ENCODE results near the gene CISD2.
"Not testable (repeated sequence)": the region's sequence is repeated elsewhere in the genome, so short reads cannot be mapped to it uniquely, and the experiment has no call there.

Gene CISD2

DNA sequence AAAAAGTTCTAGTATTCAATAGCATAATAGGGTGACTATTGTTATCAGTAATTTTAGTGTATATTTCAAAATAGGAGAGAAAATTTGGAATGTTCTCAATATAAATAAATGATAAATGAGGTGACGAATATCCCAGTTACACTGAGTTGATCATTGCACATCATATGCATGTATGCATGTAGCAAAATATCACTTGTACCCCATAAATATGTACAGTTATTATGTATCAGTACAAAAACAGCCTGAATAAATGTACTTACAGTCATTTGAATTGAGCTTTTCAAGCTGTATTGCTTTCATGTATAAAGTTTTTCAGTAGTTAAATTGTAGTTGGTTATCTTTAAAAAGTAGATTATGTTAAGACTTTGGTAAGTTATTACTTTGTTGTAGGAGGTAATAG is 12.6 kb downstream of the CISD2 start:
- no peaks in the 10 kb centered on the region for H3K27me3 ChIP-seq (ENCODE audit: control insufficient read depth, insufficient read depth, low read length)
- no peaks in the 10 kb centered on the region for H3K9me3 ChIP-seq (ENCODE audit: control insufficient read depth, insufficient read depth, low read length)
- H3K36me3 ChIP-seq (ENCODE audit: control insufficient read depth, insufficient read depth, low read length) = peaks cover 5% of the 10 kb centered on the region
- H3K9ac ChIP-seq (ENCODE audit: low read depth, low read length) = no peak overlapping the region
- H3K4me1 ChIP-seq (ENCODE audit: control insufficient read depth, insufficient read depth, low read length) = no peaks in the 10 kb centered on the region
- H3K4me3 ChIP-seq (ENCODE audit: low read depth, low read length) = no peak overlapping the region

DNA sequence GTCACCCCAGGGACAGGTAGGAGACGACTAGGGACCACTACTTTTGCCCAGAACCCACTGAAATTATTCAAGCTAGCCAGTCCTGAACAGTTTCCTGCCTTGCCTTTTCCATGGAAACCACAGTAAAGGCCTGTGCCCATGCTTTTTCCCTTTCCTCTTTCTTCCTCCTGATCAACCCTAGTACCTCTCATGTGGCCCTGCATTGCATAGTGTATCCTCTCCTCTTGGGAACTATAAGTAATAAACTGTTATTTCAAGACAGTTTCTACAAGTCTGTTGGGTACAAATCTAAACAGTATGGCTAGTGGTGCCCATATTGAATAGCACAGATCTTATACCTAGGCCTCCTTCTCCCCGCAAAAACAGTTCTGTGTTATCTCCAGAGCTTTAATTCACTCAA is 14.5 kb downstream of the CISD2 start:
- Histone ChIP-seq H3K4me3 (ENCODE audit: low read depth, low read length) (no peak overlapping the region), H3K9ac (ENCODE audit: low read depth, low read length) (no peak overlapping the region), H3K27me3 (ENCODE audit: control insufficient read depth, insufficient read depth, low read length) (no peaks in the 10 kb centered on the region), H3K4me1 (ENCODE audit: control insufficient read depth, insufficient read depth, low read length) (no peaks in the 10 kb centered on the region), H3K9me3 (ENCODE audit: control insufficient read depth, insufficient read depth, low read length) (no peaks in the 10 kb centered on the region), H3K36me3 (ENCODE audit: control insufficient read depth, insufficient read depth, low read length) (peaks cover 2% of the 10 kb centered on the region)

DNA sequence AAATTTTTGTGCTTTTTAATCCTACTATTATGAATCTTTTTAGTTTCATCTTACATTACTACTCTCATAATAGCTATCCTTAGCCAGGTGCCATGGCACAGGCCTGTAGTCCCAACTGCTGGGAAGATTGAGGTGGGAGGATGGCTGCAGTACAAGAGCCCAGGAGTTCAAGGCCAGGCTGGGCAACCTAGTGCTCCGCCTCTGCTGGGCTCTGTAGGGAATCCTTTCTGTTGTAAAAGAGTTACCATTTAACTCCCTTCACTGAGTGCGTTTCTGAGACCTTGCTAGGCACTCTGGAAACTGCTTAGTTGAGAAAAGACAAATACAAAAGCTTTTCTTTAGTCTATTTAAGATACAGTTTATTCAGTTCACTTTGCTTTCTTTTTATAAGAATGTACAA is 19.8 kb downstream of the CISD2 start:
- not testable (repeated sequence) for H3K4me3 ChIP-seq (ENCODE audit: low read depth, low read length); H3K36me3 ChIP-seq (ENCODE audit: control insufficient read depth, insufficient read depth, low read length); H3K27me3 ChIP-seq (ENCODE audit: control insufficient read depth, insufficient read depth, low read length); H3K9me3 ChIP-seq (ENCODE audit: control insufficient read depth, insufficient read depth, low read length); H3K9ac ChIP-seq (ENCODE audit: low read depth, low read length); H3K4me1 ChIP-seq (ENCODE audit: control insufficient read depth, insufficient read depth, low read length)

DNA sequence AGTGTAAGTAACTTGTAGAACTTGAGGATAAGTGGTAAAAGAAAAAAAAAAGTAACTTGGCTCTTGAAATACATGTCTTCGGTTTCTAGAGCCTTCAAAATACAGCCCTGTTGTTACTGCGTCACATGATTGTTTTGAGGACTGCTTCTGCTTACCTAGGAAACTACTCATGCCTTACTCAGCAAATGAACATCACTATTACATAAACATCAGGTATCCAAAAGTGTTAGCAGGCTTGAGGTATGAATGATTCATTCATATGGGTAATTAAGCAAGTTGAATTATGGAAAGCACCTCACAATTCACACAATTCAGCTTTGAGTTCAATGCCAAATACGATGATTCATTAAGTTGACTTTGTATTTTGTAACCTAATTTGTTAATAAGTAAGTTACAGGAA is 21.1 kb downstream of the CISD2 start:
- H3K9ac ChIP-seq (ENCODE audit: low read depth, low read length); H3K27me3 ChIP-seq (ENCODE audit: control insufficient read depth, insufficient read depth, low read length); H3K4me3 ChIP-seq (ENCODE audit: low read depth, low read length); H3K4me1 ChIP-seq (ENCODE audit: control insufficient read depth, insufficient read depth, low read length); H3K9me3 ChIP-seq (ENCODE audit: control insufficient read depth, insufficient read depth, low read length); H3K36me3 ChIP-seq (ENCODE audit: control insufficient read depth, insufficient read depth, low read length): not testable (repeated sequence)

DNA sequence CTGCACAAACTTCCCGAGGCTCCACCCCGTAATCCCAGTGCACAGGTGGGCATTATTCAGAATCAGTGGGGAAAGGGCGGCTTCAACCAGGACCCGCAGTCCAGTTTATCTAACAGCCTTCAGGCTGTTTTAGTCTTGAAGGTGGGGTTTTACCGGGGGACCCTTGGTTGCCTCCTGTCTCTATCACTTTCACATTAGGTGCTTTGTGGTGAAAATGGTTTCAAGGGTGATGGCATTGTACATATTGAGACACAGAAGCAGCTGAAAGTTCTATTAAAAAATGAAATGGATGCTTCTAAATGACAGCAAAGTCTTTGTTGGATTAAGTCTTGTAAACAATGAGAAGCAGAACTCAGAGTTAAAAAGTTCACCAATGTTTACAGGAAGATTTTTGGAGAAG is 27.8 kb downstream of the CISD2 start:
- not testable (repeated sequence) for H3K9me3 ChIP-seq (ENCODE audit: control insufficient read depth, insufficient read depth, low read length); H3K27me3 ChIP-seq (ENCODE audit: control insufficient read depth, insufficient read depth, low read length); H3K36me3 ChIP-seq (ENCODE audit: control insufficient read depth, insufficient read depth, low read length); H3K9ac ChIP-seq (ENCODE audit: low read depth, low read length); H3K4me1 ChIP-seq (ENCODE audit: control insufficient read depth, insufficient read depth, low read length); H3K4me3 ChIP-seq (ENCODE audit: low read depth, low read length)

DNA sequence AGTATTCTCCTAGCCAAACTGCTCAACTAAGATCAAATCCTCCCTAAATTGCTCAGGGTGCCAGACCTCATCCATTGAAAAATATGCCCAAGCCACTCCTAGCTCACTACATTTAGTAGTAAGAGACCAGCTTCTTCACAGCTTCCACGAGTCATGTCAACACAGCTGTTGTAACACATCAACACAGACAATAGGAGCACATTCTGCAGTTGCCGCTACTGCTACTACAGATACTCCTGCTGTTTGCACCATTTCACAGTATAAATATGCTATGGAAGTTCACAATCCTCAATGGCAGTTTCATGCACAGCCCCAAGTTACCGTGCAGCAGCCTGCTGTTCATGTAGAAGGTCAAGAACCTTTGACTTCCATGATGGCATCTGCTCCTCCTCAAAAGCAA is 28.8 kb downstream of the CISD2 start:
- H3K4me3 ChIP-seq (ENCODE audit: low read depth, low read length); H3K36me3 ChIP-seq (ENCODE audit: control insufficient read depth, insufficient read depth, low read length); H3K27me3 ChIP-seq (ENCODE audit: control insufficient read depth, insufficient read depth, low read length); H3K9ac ChIP-seq (ENCODE audit: low read depth, low read length); H3K9me3 ChIP-seq (ENCODE audit: control insufficient read depth, insufficient read depth, low read length); H3K4me1 ChIP-seq (ENCODE audit: control insufficient read depth, insufficient read depth, low read length): not testable (repeated sequence)

DNA sequence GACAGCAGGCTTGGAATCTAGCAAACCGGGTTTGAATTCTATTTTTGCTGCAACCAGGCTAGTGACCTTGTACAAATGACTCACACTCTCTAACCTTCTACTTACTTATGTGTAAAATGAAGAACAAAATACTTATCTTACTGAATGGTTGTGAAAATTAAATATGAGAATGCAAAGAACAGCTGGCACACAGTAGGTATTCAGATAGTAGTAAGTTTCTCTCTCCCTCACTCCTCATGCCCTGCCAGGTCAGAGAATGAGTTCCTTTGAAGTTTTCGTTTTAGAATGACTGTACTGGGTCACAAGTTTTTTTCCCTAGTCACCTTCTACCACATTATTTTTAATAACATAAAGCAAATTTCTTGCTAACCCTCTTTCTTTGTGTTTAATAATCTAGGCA is 33.0 kb downstream of the CISD2 start:
- no peak overlapping the region for H3K4me3 ChIP-seq (ENCODE audit: low read depth, low read length)
- H3K9ac ChIP-seq (ENCODE audit: low read depth, low read length) = no peak overlapping the region
- no peaks in the 10 kb centered on the region for H3K27me3 ChIP-seq (ENCODE audit: control insufficient read depth, insufficient read depth, low read length)
- H3K36me3 ChIP-seq (ENCODE audit: control insufficient read depth, insufficient read depth, low read length) = no peaks in the 10 kb centered on the region
- no peaks in the 10 kb centered on the region for H3K4me1 ChIP-seq (ENCODE audit: control insufficient read depth, insufficient read depth, low read length)
- no peaks in the 10 kb centered on the region for H3K9me3 ChIP-seq (ENCODE audit: control insufficient read depth, insufficient read depth, low read length)

DNA sequence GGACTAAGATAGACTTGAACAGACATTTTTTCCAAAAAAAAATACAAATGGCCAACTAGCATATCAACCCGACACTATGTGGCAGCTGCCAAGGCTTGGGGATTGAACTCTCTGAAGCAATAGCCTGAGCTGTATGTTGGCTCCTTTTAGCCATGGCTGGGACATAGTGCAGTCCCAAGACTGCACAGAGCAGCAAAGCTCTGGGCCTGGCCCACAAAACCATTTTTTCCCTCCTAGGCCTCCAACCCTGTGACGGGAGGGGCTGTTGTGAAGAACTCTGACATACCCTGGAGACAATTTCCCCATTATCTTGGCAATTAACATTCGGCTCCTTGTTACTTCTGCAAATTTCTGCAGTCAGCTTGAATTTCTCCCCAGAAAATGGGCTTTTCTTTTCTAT is 50.1 kb downstream of the CISD2 start:
- Histone ChIP-seq H3K9ac (ENCODE audit: low read depth, low read length) (no peak overlapping the region), H3K36me3 (ENCODE audit: control insufficient read depth, insufficient read depth, low read length) (no peaks in the 10 kb centered on the region), H3K27me3 (ENCODE audit: control insufficient read depth, insufficient read depth, low read length) (no peaks in the 10 kb centered on the region), H3K4me1 (ENCODE audit: control insufficient read depth, insufficient read depth, low read length) (no peaks in the 10 kb centered on the region), H3K9me3 (ENCODE audit: control insufficient read depth, insufficient read depth, low read length) (no peaks in the 10 kb centered on the region), H3K4me3 (ENCODE audit: low read depth, low read length) (no peak overlapping the region)

DNA sequence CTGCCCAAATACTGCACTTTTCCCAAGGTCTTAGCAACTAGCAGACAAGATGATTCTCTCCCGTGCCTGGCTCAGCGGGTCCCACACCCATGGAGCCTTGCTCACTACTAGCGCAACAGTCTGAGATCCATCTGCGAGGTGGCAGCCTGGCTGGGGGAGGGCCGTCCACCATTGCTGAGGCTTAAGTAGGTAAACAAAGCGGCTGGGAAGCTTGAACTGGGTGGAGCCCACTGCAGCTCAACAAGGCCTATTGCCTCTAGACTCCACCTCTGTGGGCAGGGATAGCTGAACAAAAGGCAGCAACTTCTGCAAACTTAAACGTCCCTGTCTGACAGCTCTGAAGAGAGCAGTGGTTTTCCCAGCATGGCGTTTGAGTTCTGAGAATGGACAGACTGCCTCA is 50.9 kb downstream of the CISD2 start:
- H3K9ac ChIP-seq (ENCODE audit: low read depth, low read length); H3K9me3 ChIP-seq (ENCODE audit: control insufficient read depth, insufficient read depth, low read length); H3K4me3 ChIP-seq (ENCODE audit: low read depth, low read length); H3K36me3 ChIP-seq (ENCODE audit: control insufficient read depth, insufficient read depth, low read length); H3K4me1 ChIP-seq (ENCODE audit: control insufficient read depth, insufficient read depth, low read length); H3K27me3 ChIP-seq (ENCODE audit: control insufficient read depth, insufficient read depth, low read length): not testable (repeated sequence)

DNA sequence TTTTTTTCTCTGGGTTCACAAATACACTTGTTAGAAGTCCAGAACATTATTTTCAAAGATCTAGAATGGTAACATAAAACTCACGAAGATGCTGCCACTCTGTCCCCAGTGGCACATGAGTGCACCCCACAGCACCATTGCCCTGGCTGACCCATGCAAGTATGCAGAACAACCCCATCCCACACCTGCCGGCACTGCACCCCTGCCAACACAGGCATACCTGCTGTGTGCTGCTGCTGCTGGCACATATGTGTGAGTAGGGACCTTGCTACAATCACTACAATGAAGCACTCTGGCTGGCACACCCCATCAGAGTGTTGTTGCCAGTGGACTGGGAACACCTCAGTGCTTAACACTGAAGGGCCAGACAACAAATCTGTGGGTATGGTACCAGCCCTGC is 66.9 kb downstream of the CISD2 start:
- no peaks in the 10 kb centered on the region for H3K27me3 ChIP-seq (ENCODE audit: control insufficient read depth, insufficient read depth, low read length)

DNA sequence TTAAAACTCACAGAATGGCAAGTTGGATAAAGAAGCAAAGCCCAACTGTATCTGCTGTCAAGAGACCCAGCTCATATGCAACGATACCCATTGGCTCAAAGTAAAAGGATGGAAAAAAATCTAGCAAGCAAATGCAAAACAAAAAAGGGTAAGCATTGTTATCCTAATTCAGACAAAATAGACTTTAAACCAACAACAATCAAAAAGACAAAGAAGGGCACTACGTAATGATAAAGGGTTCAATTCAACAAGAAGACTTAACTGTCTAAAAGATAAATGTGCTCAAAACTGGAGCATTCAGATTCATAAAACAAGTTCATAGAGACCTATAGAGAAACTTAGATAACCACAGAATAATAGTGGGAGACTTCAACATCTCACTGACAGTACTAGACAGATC is 69.3 kb downstream of the CISD2 start:
- not testable (repeated sequence) for H3K9ac ChIP-seq (ENCODE audit: low read depth, low read length); H3K36me3 ChIP-seq (ENCODE audit: control insufficient read depth, insufficient read depth, low read length); H3K9me3 ChIP-seq (ENCODE audit: control insufficient read depth, insufficient read depth, low read length); H3K4me1 ChIP-seq (ENCODE audit: control insufficient read depth, insufficient read depth, low read length); H3K4me3 ChIP-seq (ENCODE audit: low read depth, low read length); H3K27me3 ChIP-seq (ENCODE audit: control insufficient read depth, insufficient read depth, low read length)

More for the DNA sequence above, 66.9 kb downstream of the CISD2 start:
- peaks cover 3% of the 10 kb centered on the region for H3K4me1 ChIP-seq (ENCODE audit: control insufficient read depth, insufficient read depth, low read length)
- H3K36me3 ChIP-seq (ENCODE audit: control insufficient read depth, insufficient read depth, low read length) = no peaks in the 10 kb centered on the region
- H3K9ac ChIP-seq (ENCODE audit: low read depth, low read length) = no peak overlapping the region
- H3K4me3 ChIP-seq (ENCODE audit: low read depth, low read length) = no peak overlapping the region
- H3K9me3 ChIP-seq (ENCODE audit: control insufficient read depth, insufficient read depth, low read length) = no peaks in the 10 kb centered on the region

Data from iPS-15b (cell line).